GM12878 (cell line): ENCODE data around the gene CCNY. TPM values are rescaled to one million over a fixed set of nuclear protein-coding genes. Genes with fewer than 3 reads are reported as not detected.

Experiments used
- ATAC-seq: fragments of 200-7000 bp; cut with Tn5 transposase; 3 replicates; pipeline ENCODE4 v1.9.1; 2020; ENCODE audit warnings: mild to moderate bottlenecking, moderate library complexity
- BruUV-seq: library from RNA; stranded (reverse); fragments of 400-500 nt; replicated peaks from 2 replicates; lab custom pipeline; 2021; lab: Mats Ljungman, UMichigan
- CTCF ChIA-PET: fragments of 300-600 bp; sonication (Branson Sonifier 250); formaldehyde crosslinking; extraction: SDS; loops from one replicate; lab custom pipeline; 2021; ENCODE audit warnings: inconsistent platforms; lab: Yijun Ruan, JAX
- POLR2A ChIA-PET: fragments of 350-600 bp; formaldehyde crosslinking; extraction: SDS; loops from one replicate; lab custom pipeline; 2021; ENCODE audit warnings: inconsistent platforms; lab: Charles Lee
- RAD21 ChIA-PET: fragments of 300-600 bp; sonication (Branson Sonifier 250); formaldehyde crosslinking; loops from one replicate; lab custom pipeline; 2023; ENCODE audit warnings: antibody characterized with exemption; ENCODE audit not compliant: unreplicated experiment; lab: Charles Lee
- SMC1A ChIA-PET: fragments of 300-600 bp; sonication (Branson Sonifier 250); formaldehyde crosslinking; loops from one replicate; lab custom pipeline; 2023; ENCODE audit not compliant: unreplicated experiment, uncharacterized antibody; lab: Charles Lee
- DNase-seq: peaks from one replicate; pipeline ENCODE4 v3.0.0-alpha.2; 2011; ENCODE audit warnings: low read depth, low spot score
- FAIRE-seq: peaks from 3 replicates; lab custom pipeline; 2011; peaks lifted over from hg19 to GRCh38; lab: Jason Lieb, UNC
- H2AFZ ChIP-seq: 2 replicates; pipeline ENCODE4 v1.6.0; 2011; ENCODE audit warnings: low read depth, low read length, control low read depth; ENCODE audit not compliant: control insufficient read depth
- H3K27ac ChIP-seq: 2 replicates; pipeline ENCODE4 v1.5.1; 2011; ENCODE audit warnings: control low read depth; ENCODE audit not compliant: control insufficient read depth, insufficient read depth
- H3K27me3 ChIP-seq, 2 experiments: replicated peaks in 1 of 2; 2 replicates each; pipeline versions ENCODE4 v1.6.0 to v1.6.1; 2011; ENCODE audit warnings: low read length in 1 of 2; ENCODE audit not compliant: control insufficient read depth in 2 of 2, insufficient read depth in 2 of 2
- H3K36me3 ChIP-seq, 2 experiments: 2 replicates each; pipeline ENCODE4 v1.5.1; 2011; ENCODE audit warnings: low read length in 1 of 2; ENCODE audit not compliant: control insufficient read depth in 2 of 2, insufficient read depth in 2 of 2
- H3K4me1 ChIP-seq: 2 replicates; pipeline ENCODE4 v1.6.1; 2011; ENCODE audit warnings: mild to moderate bottlenecking, low read length, moderate library complexity, mixed read lengths; ENCODE audit not compliant: control insufficient read depth, insufficient read depth
- H3K4me2 ChIP-seq: 2 replicates; pipeline ENCODE4 v1.6.0; 2011; ENCODE audit warnings: control low read depth; ENCODE audit not compliant: control insufficient read depth, insufficient read depth
- H3K4me3 ChIP-seq: fragments of 200-600 bp; sonication (generic); 2 replicates; pipeline ENCODE4 v1.5.1; 2016
- H3K79me2 ChIP-seq: 2 replicates; pipeline ENCODE4 v1.6.0; 2011; ENCODE audit warnings: low read length; ENCODE audit not compliant: control insufficient read depth, insufficient read depth
- H3K9ac ChIP-seq: 2 replicates; pipeline ENCODE4 v1.8.0; 2011; ENCODE audit warnings: low read length, control low read depth, mixed read lengths; ENCODE audit not compliant: control insufficient read depth, insufficient read depth
- H3K9me3 ChIP-seq: replicated peaks from 3 replicates; pipeline ENCODE4 v1.5.1; 2011; ENCODE audit warnings: mild to moderate bottlenecking, low read length; ENCODE audit not compliant: control insufficient read depth, insufficient read depth
- H4K20me1 ChIP-seq: 2 replicates; pipeline ENCODE4 v1.6.0; 2011; ENCODE audit not compliant: control insufficient read depth, insufficient read depth
- BACH1 ChIP-seq: fragments of 450-650 bp; IDR thresholded peaks from 2 replicates; pipeline ENCODE4 v1.6.1; 2017; ENCODE audit warnings: mild to moderate bottlenecking, borderline replicate concordance
- CBFB ChIP-seq: IDR thresholded peaks from 2 replicates; pipeline ENCODE4 v1.6.1; 2016; ENCODE audit warnings: antibody characterized with exemption, low read depth
- EP300 ChIP-seq, 2 experiments: fragments of 150-350 bp in 1 of 2; IDR thresholded peaks; 2 replicates each; pipeline ENCODE4 v1.6.1; 2011 to 2012; ENCODE audit warnings: low read depth in 2 of 2, low read length in 2 of 2, borderline replicate concordance in 1 of 2, improper control_type of control experiment in 1 of 2, inconsistent platforms in 1 of 2; ENCODE audit not compliant: control insufficient read depth in 1 of 2
- GABPA ChIP-seq: IDR thresholded peaks from 2 replicates; pipeline ENCODE4 v1.6.1; 2014; ENCODE audit warnings: antibody characterized with exemption, low read depth, mild to moderate bottlenecking, inconsistent platforms
- IRF4 ChIP-seq: IDR thresholded peaks from 2 replicates; pipeline ENCODE4 v1.6.1; 2011; ENCODE audit warnings: low read depth, low read length
- MEF2B ChIP-seq: fragments of 450-650 bp; IDR thresholded peaks from 2 replicates; pipeline ENCODE4 v1.6.1; 2018; ENCODE audit warnings: mild to moderate bottlenecking, moderate library complexity; ENCODE audit not compliant: partially characterized antibody, poor library complexity, severe bottlenecking
- RBBP5 ChIP-seq: fragments of 200-600 bp; sonication (generic); conservative IDR thresholded peaks from 2 replicates; pipeline ENCODE4 v1.6.1; 2016
- RUNX3 ChIP-seq: IDR thresholded peaks from 2 replicates; pipeline ENCODE4 v1.6.1; 2012; ENCODE audit warnings: low read length, inconsistent platforms
- SIN3A ChIP-seq: IDR thresholded peaks from 2 replicates; pipeline ENCODE4 v1.6.1; 2012; ENCODE audit warnings: low read depth, low read length, improper control_type of control experiment
- SMAD5 ChIP-seq: IDR thresholded peaks from 2 replicates; pipeline ENCODE4 v1.6.1; 2016; ENCODE audit warnings: antibody characterized with exemption, low read depth
- SP1 ChIP-seq: IDR thresholded peaks from one replicate; pipeline ENCODE4 v1.6.1; 2011; ENCODE audit warnings: low read depth, low read length
- YBX1 ChIP-seq: fragments of 450-650 bp; IDR thresholded peaks from 2 replicates; pipeline ENCODE4 v1.6.1; 2016; ENCODE audit warnings: antibody characterized with exemption
- YY1 ChIP-seq: IDR thresholded peaks from 2 replicates; pipeline ENCODE4 v1.6.1; 2011; ENCODE audit warnings: low read depth, mild to moderate bottlenecking, low read length
- WGBS: methylation state at CpG from one replicate; pipeline ENCODE4 v1.1.6; 2016; ENCODE audit warnings: low lambda C conversion rate; ENCODE audit not compliant: insufficient replicate concordance, insufficient coverage; ENCODE audit errors: missing lambda C conversion rate; 5-methylcytosine and 5-hydroxymethylcytosine counted together
- in situ Hi-C: fragments of 300-500 bp; cut with MboI; formaldehyde crosslinking; loops from 9 replicates; pipeline ENCODE4 v1.14.3; 2018; ENCODE audit warnings: mixed read lengths
- intact Hi-C: fragments of 100-400 bp; cut with micrococcal nuclease; formaldehyde crosslinking; loops from one replicate; pipeline ENCODE4 v1.14.2; 2022; ENCODE audit not compliant: unreplicated experiment
- polyA plus RNA-seq, 11 experiments: library from polyadenylated mRNA; depleted of rRNA in 4 of 11; unstranded in 6 of 11; stranded (reverse) in 5 of 11; fragments of >200 nt; fragmentation: Nextera tagmentation in 4 of 11; fragmentation: Illumina TruSeq in 1 of 11; extraction: Ambion mirVana in 4 of 11; extraction: Trizol in 1 of 11; gene quantifications; 1 replicate in 1 of 11; 2 replicates in 10 of 11; pipeline versions ENCODE4 v1.2.1 to v1.2.3, GENCODE V29; 2011 to 2016; ENCODE audit warnings: inconsistent platforms in 2 of 11, missing spikeins in 2 of 11, low read depth in 1 of 11
- total RNA-seq, 4 experiments: library from RNA; depleted of rRNA in 3 of 4; stranded (reverse); fragments of >200 nt in 3 of 4; fragmentation: Illumina TruSeq in 1 of 4; extraction: Trizol in 1 of 4; gene quantifications; 2 replicates each; pipeline versions ENCODE4 v1.2.1 to v1.2.3, GENCODE V29; 2013 to 2021
- TF ChIP-seq, protein P1 (sequence below): IDR thresholded peaks from 2 replicates; pipeline ENCODE4 v1.6.1; 2011; ENCODE audit warnings: low read depth, mild to moderate bottlenecking, low read length, moderate library complexity, borderline replicate concordance; ENCODE audit errors: extremely low read depth
- TF ChIP-seq, protein P2 (sequence below): IDR thresholded peaks from 2 replicates; pipeline ENCODE4 v1.6.1; 2011; ENCODE audit warnings: borderline replicate concordance, low read depth, mild to moderate bottlenecking, moderate library complexity, low read length; ENCODE audit not compliant: insufficient read depth, poor library complexity, severe bottlenecking
- TF ChIP-seq, protein P3 (sequence below): IDR thresholded peaks from 2 replicates; pipeline ENCODE4 v1.6.1; 2011; ENCODE audit warnings: borderline replicate concordance, low read depth, mild to moderate bottlenecking, moderate library complexity, mixed read lengths, low read length; ENCODE audit not compliant: insufficient read depth; ENCODE audit errors: extremely low read length

Gene CCNY
- total and polyA plus RNA-seq, 10 of the 15 experiments (the other 5 are each of a cell fraction or from before 2014, with no cell fraction given), result 3.6 to 50.0 (median 26.1) TPM

DNA sequence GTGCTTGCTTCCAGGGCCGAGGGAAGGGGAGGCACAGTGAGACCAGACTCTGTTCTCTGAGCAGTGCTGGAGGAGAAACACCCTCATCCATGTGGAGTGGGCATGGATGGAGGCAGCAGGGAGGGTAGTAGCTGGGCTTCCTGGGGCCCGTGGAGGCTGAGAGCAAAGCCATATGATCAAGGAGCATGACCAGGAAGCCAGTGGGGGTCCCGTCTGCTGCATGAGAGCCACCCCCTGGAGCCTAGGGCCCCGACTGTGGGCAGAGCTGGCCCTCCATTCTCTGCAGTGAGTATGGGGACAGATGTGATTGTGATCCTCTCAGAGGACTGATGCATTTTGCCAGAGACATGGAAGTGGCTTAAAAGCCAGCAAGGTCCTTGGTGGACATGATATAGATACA is 61.6 kb downstream of the CCNY start:
- RAD21 ChIA-PET, result no interaction called here
- POLR2A ChIA-PET, result no interaction called here
- CTCF ChIA-PET, result no interaction called here

More for the DNA sequence above, 61.6 kb downstream of the CCNY start:
- H3K9ac ChIP-seq, result no peak overlapping the region
- ATAC-seq (no peak), FAIRE-seq (no peak), DNase-seq (no peak)
- no peaks in the 10 kb centered on the region for H3K4me1 ChIP-seq
- H3K4me3 ChIP-seq, result no peak overlapping the region
- in situ Hi-C loops, result no loop called here
- H3K4me2 ChIP-seq, result no peak overlapping the region
- no peaks in the 10 kb centered on the region; a peak in 1 of 4 replicates for H3K36me3 ChIP-seq
- no TSS peak for BruUV-seq
- 64% methylated on average over 4 of the region's 4 CpGs for WGBS
- TF ChIP-seq EP300 (IDR thresholded peaks at IDR 0.05; ENCODE audit: borderline replicate concordance in 1 of 2, control insufficient read depth in 1 of 2, low read depth in 2 of 2, low read length in 2 of 2), result no peak
- TF ChIP-seq SMAD5, result no peak
- no peak for TF ChIP-seq YBX1
- TF ChIP-seq IRF4, result no peak
- TF ChIP-seq BACH1, result no peak
- no peak for TF ChIP-seq SIN3A
- TF ChIP-seq YY1, result no peak
- TF ChIP-seq, protein P1, sequence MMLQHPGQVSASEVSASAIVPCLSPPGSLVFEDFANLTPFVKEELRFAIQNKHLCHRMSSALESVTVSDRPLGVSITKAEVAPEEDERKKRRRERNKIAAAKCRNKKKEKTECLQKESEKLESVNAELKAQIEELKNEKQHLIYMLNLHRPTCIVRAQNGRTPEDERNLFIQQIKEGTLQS, result no peak
- TF ChIP-seq CBFB, result no peak
- TF ChIP-seq RUNX3, result no peak
- TF ChIP-seq, protein P2, sequence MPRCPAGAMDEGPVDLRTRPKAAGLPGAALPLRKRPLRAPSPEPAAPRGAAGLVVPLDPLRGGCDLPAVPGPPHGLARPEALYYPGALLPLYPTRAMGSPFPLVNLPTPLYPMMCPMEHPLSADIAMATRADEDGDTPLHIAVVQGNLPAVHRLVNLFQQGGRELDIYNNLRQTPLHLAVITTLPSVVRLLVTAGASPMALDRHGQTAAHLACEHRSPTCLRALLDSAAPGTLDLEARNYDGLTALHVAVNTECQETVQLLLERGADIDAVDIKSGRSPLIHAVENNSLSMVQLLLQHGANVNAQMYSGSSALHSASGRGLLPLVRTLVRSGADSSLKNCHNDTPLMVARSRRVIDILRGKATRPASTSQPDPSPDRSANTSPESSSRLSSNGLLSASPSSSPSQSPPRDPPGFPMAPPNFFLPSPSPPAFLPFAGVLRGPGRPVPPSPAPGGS, result no peak
- TF ChIP-seq GABPA, result no peak
- TF ChIP-seq MEF2B, result no peak
- TF ChIP-seq, protein P3, sequence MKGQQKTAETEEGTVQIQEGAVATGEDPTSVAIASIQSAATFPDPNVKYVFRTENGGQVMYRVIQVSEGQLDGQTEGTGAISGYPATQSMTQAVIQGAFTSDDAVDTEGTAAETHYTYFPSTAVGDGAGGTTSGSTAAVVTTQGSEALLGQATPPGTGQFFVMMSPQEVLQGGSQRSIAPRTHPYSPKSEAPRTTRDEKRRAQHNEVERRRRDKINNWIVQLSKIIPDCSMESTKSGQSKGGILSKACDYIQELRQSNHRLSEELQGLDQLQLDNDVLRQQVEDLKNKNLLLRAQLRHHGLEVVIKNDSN, result no peak
- TF ChIP-seq RBBP5, result no peak
- no peak for TF ChIP-seq SP1
- SMC1A ChIA-PET, result no interaction called here
- H4K20me1 ChIP-seq, result 0 out of 2 replicates have a peak, but pooled peaks cover 7% of the 10 kb centered on the region
- H2AFZ ChIP-seq, result no peak overlapping the region
- H3K79me2 ChIP-seq, result no peaks in the 10 kb centered on the region; the same call in 1 of the 2 replicates
- H3K27ac ChIP-seq, result no peak overlapping the region
- no peaks in the 10 kb centered on the region for H3K27me3 ChIP-seq
- H3K9me3 ChIP-seq, result peaks cover 3% of the 10 kb centered on the region; the same call in 2 of the 3 replicates
- intact Hi-C loops, result no loop called here
